ENCODE measurements around the gene UBR2. TPM values are rescaled to one million over a fixed set of nuclear protein-coding genes. Genes with fewer than 3 reads are reported as not detected.
"Not testable (repeated sequence)": the region's sequence is repeated elsewhere in the genome, so short reads cannot be mapped to it uniquely, and the experiment has no call there.

Gene UBR2
- total and polyA plus RNA-seq, 2 donors (not counting 1 experiment from before 2014, with no cell fraction given): 17.9 to 34.7 TPM

GRCh38 chr6:42598300-42598699 lies 34.5 kb downstream of the UBR2 start:
- H3K27me3 ChIP-seq (ENCODE audit: control insufficient read depth, insufficient read depth, low read length): no peaks in the 10 kb centered on the region
- no peak overlapping the region for H3K4me2 ChIP-seq (ENCODE audit: extremely low read depth, insufficient read depth, low read length)
- no peaks in the 10 kb centered on the region for H3K4me1 ChIP-seq (ENCODE audit: control insufficient read depth, extremely low read depth, insufficient read depth, low read length)
- no peak overlapping the region for H3K9ac ChIP-seq (ENCODE audit: insufficient read depth, low read length)
- peaks cover 2% of the 10 kb centered on the region for H3K79me2 ChIP-seq (ENCODE audit: control insufficient read depth, insufficient read depth, low read length)
- no peak for DNase-seq (ENCODE audit: low read depth in 2 of 2)
- no peak overlapping the region for H3K4me3 ChIP-seq (replicated peaks in 1 of 4; ENCODE audit: control extremely low read depth in 1 of 4, insufficient read depth in 1 of 4, low read depth in 3 of 4, low read length in 4 of 4)
- no peaks in the 10 kb centered on the region for H3K36me3 ChIP-seq (ENCODE audit: control insufficient read depth, insufficient read depth, low read length)
- H4K20me1 ChIP-seq (ENCODE audit: control insufficient read depth, extremely low read depth, insufficient read depth, low read length): no peaks in the 10 kb centered on the region
- no peaks in the 10 kb centered on the region for H3K9me3 ChIP-seq (ENCODE audit: control insufficient read depth, insufficient read depth, low read depth, low read length)
- TF ChIP-seq EZH2 (IDR thresholded peaks at IDR 0.05; ENCODE audit: low read length, missing control alignments) (no peak), CTCF (conservative IDR thresholded peaks at IDR 0.05 in 1 of 2, IDR thresholded peaks at IDR 0.05 in 1 of 2; ENCODE audit: low read depth in 1 of 2, low read length in 2 of 2) (no peak)
- no peak overlapping the region for H3K27ac ChIP-seq (ENCODE audit: insufficient read depth, low read length)
- no peak overlapping the region for H2AFZ ChIP-seq (ENCODE audit: low read length)

DNA sequence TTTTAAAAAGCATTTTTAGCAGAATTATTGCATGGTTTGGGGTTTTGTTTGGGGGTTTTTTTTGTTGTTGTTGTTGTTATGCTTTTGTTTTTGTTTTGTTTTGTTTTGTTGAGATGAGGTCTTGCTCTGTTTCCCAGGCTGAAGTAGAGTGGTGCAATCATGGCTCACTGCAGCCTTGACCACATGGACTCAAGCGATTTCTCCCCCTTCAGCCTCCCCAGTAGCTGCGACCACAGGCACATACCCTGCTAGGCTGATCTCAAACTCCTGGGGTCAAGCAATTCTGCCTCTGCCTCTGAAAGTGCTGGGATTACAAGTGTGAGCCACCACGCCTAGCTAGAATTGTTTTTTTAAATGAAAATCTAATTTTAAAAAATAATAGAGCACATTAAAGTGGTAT lies 35.7 kb downstream of the UBR2 start:
- no peaks in the 10 kb centered on the region for H4K20me1 ChIP-seq (ENCODE audit: control insufficient read depth, extremely low read depth, insufficient read depth, low read length)
- no peak overlapping the region for H2AFZ ChIP-seq (ENCODE audit: low read length)
- H3K4me2 ChIP-seq (ENCODE audit: extremely low read depth, insufficient read depth, low read length): no peak overlapping the region
- no peaks in the 10 kb centered on the region for H3K9me3 ChIP-seq (ENCODE audit: control insufficient read depth, insufficient read depth, low read depth, low read length)
- no peaks in the 10 kb centered on the region for H3K27me3 ChIP-seq (ENCODE audit: control insufficient read depth, insufficient read depth, low read length)
- no peak overlapping the region for H3K27ac ChIP-seq (ENCODE audit: insufficient read depth, low read length)
- no peak for DNase-seq (ENCODE audit: low read depth in 2 of 2)
- TF ChIP-seq CTCF (conservative IDR thresholded peaks at IDR 0.05 in 1 of 2, IDR thresholded peaks at IDR 0.05 in 1 of 2; ENCODE audit: low read depth in 1 of 2, low read length in 2 of 2): no peak
- TF ChIP-seq EZH2 (IDR thresholded peaks at IDR 0.05; ENCODE audit: low read length, missing control alignments): no peak
- no peak overlapping the region for H3K4me3 ChIP-seq (replicated peaks in 1 of 4; ENCODE audit: control extremely low read depth in 1 of 4, insufficient read depth in 1 of 4, low read depth in 3 of 4, low read length in 4 of 4)
- H3K4me1 ChIP-seq (ENCODE audit: control insufficient read depth, extremely low read depth, insufficient read depth, low read length): no peaks in the 10 kb centered on the region
- H3K79me2 ChIP-seq (ENCODE audit: control insufficient read depth, insufficient read depth, low read length): peaks cover 2% of the 10 kb centered on the region
- H3K36me3 ChIP-seq (ENCODE audit: control insufficient read depth, insufficient read depth, low read length): no peaks in the 10 kb centered on the region
- H3K9ac ChIP-seq (ENCODE audit: insufficient read depth, low read length): no peak overlapping the region

- no peak for TF ChIP-seq EZH2 (IDR thresholded peaks at IDR 0.05; ENCODE audit: low read length, missing control alignments)
- no peak for TF ChIP-seq CTCF (conservative IDR thresholded peaks at IDR 0.05 in 1 of 2, IDR thresholded peaks at IDR 0.05 in 1 of 2; ENCODE audit: low read depth in 1 of 2, low read length in 2 of 2)
- H3K79me2 ChIP-seq (ENCODE audit: control insufficient read depth, insufficient read depth, low read length): peaks cover 2% of the 10 kb centered on the region
Observed at GRCh38 chr6:42604150-42604549, 40.3 kb downstream of the UBR2 start.

DNA sequence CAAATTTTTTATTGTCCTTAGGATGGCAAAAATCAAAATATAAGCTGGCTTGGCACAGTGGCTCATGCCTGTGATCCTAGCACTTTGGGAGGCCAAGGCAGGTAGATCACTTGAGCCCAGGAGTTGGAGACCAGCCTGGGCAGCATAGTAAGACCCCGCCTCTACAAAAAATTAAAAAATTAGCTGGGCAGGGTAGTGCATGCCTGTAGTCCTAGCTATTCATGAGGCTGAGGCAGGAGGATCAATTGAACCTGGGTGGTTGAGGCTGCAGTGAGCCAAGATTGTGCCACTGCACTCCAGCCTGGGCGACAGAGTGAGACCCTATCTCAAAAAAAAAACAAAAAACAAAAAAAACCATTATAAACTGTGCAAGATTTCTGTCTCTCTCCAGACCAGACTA lies 40.9 kb downstream of the UBR2 start:
- not testable (repeated sequence) for H3K27me3 ChIP-seq (ENCODE audit: control insufficient read depth, insufficient read depth, low read length); H3K36me3 ChIP-seq (ENCODE audit: control insufficient read depth, insufficient read depth, low read length); H3K4me3 ChIP-seq (replicated peaks in 1 of 4; ENCODE audit: control extremely low read depth in 1 of 4, insufficient read depth in 1 of 4, low read depth in 3 of 4, low read length in 4 of 4); H3K4me2 ChIP-seq (ENCODE audit: extremely low read depth, insufficient read depth, low read length); H3K79me2 ChIP-seq (ENCODE audit: control insufficient read depth, insufficient read depth, low read length); H3K9me3 ChIP-seq (ENCODE audit: control insufficient read depth, insufficient read depth, low read depth, low read length); H4K20me1 ChIP-seq (ENCODE audit: control insufficient read depth, extremely low read depth, insufficient read depth, low read length); DNase-seq (ENCODE audit: low read depth in 2 of 2); H2AFZ ChIP-seq (ENCODE audit: low read length); H3K4me1 ChIP-seq (ENCODE audit: control insufficient read depth, extremely low read depth, insufficient read depth, low read length); H3K9ac ChIP-seq (ENCODE audit: insufficient read depth, low read length); H3K27ac ChIP-seq (ENCODE audit: insufficient read depth, low read length)

More at GRCh38 chr6:42604150-42604549, 40.3 kb downstream of the UBR2 start:
- Histone ChIP-seq H4K20me1 (ENCODE audit: control insufficient read depth, extremely low read depth, insufficient read depth, low read length) (no peaks in the 10 kb centered on the region), H3K27ac (ENCODE audit: insufficient read depth, low read length) (no peak overlapping the region), H3K27me3 (ENCODE audit: control insufficient read depth, insufficient read depth, low read length) (no peaks in the 10 kb centered on the region), H3K9ac (ENCODE audit: insufficient read depth, low read length) (no peak overlapping the region), H2AFZ (ENCODE audit: low read length) (no peak overlapping the region), H3K4me2 (ENCODE audit: extremely low read depth, insufficient read depth, low read length) (no peak overlapping the region), H3K9me3 (ENCODE audit: control insufficient read depth, insufficient read depth, low read depth, low read length) (no peaks in the 10 kb centered on the region), H3K36me3 (ENCODE audit: control insufficient read depth, insufficient read depth, low read length) (no peaks in the 10 kb centered on the region), H3K4me3 (replicated peaks in 1 of 4; ENCODE audit: control extremely low read depth in 1 of 4, insufficient read depth in 1 of 4, low read depth in 3 of 4, low read length in 4 of 4) (no peak overlapping the region), H3K4me1 (ENCODE audit: control insufficient read depth, extremely low read depth, insufficient read depth, low read length) (no peaks in the 10 kb centered on the region)
- DNase-seq (ENCODE audit: low read depth in 2 of 2): no peak

All from fibroblast of lung (primary cell).